ENCODE data around the gene CD81. TPM values are rescaled to one million over a fixed set of nuclear protein-coding genes. Genes with fewer than 3 reads are reported as not detected.
A peak's percentile ranks its signal among the peaks of the same experiment; 100 is the strongest.

Gene CD81
- total RNA-seq, 2 donors from 2014 or later: 433 to 528 TPM

DNA sequence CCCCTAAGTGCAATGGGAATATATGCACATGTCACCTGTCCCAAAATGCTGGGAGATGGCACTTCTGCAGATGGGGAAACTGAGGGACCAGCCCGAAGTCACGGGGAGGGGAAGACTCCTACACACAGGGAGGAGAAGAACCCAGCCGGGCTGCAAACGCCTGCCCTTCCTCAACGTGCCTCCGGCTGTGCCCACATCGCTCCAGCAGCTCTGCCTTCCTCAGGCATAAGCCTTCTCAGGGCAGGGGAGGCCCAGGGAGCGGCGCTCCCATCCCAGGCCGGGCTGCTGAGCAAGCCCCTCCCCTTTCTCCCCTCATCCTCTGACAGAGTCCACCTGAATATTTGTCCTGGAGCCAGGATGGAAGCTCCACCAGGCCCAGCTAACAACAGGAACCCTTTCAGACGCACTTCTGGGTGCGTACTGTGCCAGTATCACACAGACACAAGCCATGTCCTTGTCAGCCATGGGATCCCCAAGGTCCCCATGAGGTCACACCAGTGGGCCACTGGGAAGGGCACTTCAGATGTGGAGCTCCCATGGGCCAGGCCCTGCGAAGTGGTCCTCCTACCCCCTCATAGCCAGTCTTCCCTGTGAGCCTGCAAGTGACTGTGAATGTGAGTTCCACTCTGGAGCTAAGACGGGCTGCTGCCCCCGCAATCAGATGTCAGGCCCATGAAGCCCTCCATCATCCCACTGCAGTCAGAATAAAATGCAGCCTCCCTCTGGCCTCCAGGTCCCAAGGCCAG is 2.5 kb upstream of the CD81 start:
- H3K36me3 ChIP-seq: no peaks in the 10 kb centered on the region
- H3K9me3 ChIP-seq: no peaks in the 10 kb centered on the region
- H3K4me3 ChIP-seq: peak overlapping the region; percentile 13 to 21
- peak overlapping the region; percentile 78 to 89 for H3K27ac ChIP-seq
- no peaks in the 10 kb centered on the region for H3K27me3 ChIP-seq
- DNase-seq (ENCODE audit: low spot score): no peak
- TF ChIP-seq, protein P1, sequence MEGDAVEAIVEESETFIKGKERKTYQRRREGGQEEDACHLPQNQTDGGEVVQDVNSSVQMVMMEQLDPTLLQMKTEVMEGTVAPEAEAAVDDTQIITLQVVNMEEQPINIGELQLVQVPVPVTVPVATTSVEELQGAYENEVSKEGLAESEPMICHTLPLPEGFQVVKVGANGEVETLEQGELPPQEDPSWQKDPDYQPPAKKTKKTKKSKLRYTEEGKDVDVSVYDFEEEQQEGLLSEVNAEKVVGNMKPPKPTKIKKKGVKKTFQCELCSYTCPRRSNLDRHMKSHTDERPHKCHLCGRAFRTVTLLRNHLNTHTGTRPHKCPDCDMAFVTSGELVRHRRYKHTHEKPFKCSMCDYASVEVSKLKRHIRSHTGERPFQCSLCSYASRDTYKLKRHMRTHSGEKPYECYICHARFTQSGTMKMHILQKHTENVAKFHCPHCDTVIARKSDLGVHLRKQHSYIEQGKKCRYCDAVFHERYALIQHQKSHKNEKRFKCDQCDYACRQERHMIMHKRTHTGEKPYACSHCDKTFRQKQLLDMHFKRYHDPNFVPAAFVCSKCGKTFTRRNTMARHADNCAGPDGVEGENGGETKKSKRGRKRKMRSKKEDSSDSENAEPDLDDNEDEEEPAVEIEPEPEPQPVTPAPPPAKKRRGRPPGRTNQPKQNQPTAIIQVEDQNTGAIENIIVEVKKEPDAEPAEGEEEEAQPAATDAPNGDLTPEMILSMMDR (IDR thresholded peaks at IDR 0.05): no peak
- H3K4me1 ChIP-seq: peaks cover 0 to 42% of the 10 kb centered on the region in 2 donors

DNA sequence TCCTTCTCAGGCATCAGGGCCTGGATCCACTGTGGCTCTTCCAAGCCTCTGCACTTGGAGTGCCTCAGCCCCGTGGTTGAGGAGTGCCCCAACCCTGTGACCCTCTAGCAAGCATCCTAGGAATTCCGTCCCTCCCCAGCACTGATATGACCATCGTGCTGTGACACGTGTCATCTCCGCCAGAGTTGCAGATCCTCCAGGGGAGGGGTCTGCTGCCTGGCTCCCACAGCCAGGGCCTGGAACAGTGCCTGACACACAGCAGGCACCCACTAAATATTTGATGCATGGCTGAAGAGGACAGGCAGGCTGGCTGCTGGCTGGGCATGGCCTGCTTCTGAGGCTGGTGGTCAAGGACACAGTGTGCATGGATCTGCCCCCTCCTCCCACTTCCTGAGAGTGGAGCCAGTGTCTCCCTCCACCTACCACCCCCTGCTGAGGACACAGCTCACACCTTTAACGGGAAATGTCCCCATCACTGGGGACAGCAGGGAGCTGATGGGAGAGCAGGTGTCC is 1.7 kb upstream of the CD81 start:
- peaks cover 0 to 50% of the 10 kb centered on the region in 2 donors for H3K4me1 ChIP-seq
- peak overlapping the region; percentile 78 to 89 for H3K27ac ChIP-seq
- no peak for DNase-seq (ENCODE audit: low spot score)
- H3K9me3 ChIP-seq: no peaks in the 10 kb centered on the region
- TF ChIP-seq, protein P1 (IDR thresholded peaks at IDR 0.05): peak in 1 of 2 donors; percentile 14
- H3K36me3 ChIP-seq: no peaks in the 10 kb centered on the region
- no peaks in the 10 kb centered on the region for H3K27me3 ChIP-seq
- no peak overlapping the region for H3K4me3 ChIP-seq

DNA sequence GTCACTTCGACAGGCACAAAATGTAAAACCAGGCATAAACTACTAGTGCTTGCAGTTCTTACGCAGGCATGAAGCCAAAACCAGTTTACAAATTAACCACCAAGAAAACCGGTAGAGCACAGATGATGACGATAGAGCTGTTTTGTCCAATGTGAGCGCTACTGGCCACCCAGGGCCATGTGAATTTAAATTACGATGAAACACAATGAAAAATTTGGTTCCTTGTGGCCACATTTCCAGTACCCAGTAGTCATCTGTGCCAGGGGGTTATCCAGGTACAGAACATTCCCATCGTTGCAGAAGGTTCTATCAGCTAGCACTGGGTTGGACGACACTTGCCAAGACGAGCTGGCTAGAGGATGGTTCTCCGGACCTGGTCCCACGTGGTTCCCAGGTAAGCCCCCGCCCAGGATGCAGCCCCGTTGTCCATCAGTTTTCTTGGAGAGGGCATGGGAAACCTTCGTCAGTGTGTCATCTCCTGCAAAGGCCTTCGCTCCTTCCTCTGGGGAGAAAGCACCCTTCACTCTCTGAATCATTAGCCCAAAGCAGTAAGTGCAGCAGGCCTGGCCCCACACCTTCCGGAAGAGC is 1.1 kb upstream of the CD81 start:
- TF ChIP-seq, protein P1 (IDR thresholded peaks at IDR 0.05): no peak
- Histone ChIP-seq H3K4me1 (peaks cover 0 to 57% of the 10 kb centered on the region in 2 donors), H3K27me3 (no peaks in the 10 kb centered on the region), H3K27ac (peak overlapping the region; percentile 78 to 89), H3K4me3 (no peak overlapping the region), H3K9me3 (no peaks in the 10 kb centered on the region), H3K36me3 (no peaks in the 10 kb centered on the region)
- DNase-seq (ENCODE audit: low spot score): no peak

DNA sequence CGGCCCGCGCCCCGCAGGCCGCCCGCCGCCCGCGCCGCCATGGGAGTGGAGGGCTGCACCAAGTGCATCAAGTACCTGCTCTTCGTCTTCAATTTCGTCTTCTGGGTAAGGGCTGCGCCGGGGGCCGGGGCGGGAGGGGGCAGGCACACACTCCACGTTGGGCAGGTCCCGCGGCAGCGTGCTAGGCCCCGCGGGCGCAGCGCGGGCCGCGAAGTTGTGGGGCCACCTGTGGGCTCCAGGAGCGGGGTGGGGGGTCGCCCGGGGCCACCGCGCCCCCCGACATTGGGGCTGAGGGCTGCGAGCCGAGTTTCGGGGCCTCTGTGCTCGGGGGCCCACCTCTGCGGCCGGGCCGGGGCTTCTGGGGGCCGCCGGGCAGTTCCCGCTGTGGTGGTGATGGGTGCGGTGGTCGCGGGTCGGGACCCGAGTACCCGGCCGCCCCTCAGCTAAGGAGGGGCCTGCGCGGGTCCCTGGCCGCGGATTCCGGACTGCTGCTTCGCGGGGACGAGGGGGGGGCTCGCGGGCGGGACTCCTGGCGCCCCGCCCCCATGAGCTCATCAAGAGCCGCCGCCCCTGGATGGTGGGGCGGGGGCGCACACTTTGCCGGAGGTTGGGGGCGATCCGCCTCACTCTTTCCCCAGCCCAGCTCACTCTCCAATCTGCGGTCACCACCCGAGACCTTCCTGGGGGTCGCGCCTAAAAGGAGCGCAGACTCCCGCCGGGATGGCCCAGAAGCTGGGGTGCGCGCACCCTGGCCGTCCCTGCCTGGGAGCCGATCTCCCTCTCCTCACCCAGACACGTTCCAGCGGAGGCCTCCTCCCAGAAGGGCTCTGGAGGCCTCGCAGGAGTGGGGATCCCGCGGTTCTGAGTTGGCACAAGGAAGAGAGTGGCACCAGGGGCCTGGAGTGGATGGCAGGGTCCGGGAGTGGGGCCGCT is 667 bp downstream of the CD81 start:
- peaks cover 0 to 74% of the 10 kb centered on the region in 2 donors for H3K4me1 ChIP-seq
- DNase-seq (ENCODE audit: low spot score): no peak

More for the DNA sequence above, 667 bp downstream of the CD81 start:
- Histone ChIP-seq H3K36me3 (no peaks in the 10 kb centered on the region), H3K27ac (peak overlapping the region; percentile 100), H3K4me3 (peak overlapping the region; percentile 100), H3K9me3 (no peaks in the 10 kb centered on the region), H3K27me3 (no peaks in the 10 kb centered on the region)
- TF ChIP-seq, protein P1 (IDR thresholded peaks at IDR 0.05): no peak
